AG09319 (cell line): ENCODE measurements around the gene CEACAM7.

ENCODE experiments used
- DNase-seq: peaks from one replicate; pipeline ENCODE4 v3.0.0-alpha.2; 2010; ENCODE audit warnings: low read depth; ENCODE audit errors: extremely low read depth
- TF ChIP-seq, protein P1 (sequence below): IDR thresholded peaks from 2 replicates; pipeline ENCODE4 v1.5.1; 2011; ENCODE audit warnings: low read depth, mild to moderate bottlenecking, inconsistent platforms, low read length, moderate library complexity

Gene CEACAM7

DNA sequence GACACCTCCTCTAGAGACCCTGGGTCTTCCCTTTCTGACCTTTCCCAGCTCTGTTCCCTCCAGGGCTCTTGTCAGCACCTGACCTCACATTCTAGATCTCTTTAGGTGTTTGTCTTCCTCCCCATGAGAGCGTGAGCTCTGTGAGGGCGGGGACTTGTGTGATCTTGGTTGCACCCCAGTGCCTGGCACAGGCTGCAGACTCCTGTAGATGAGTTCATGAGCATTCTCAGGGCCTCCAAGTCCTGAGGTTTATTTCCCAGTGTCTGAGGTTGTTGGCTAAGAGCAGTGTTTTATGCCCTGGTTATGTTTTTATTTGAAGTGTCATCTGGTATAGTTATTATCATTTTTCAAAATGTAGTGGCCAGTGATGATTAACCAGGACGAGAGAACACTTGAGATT is 61.8 kb downstream of the CEACAM7 start:
- TF ChIP-seq, protein P1, sequence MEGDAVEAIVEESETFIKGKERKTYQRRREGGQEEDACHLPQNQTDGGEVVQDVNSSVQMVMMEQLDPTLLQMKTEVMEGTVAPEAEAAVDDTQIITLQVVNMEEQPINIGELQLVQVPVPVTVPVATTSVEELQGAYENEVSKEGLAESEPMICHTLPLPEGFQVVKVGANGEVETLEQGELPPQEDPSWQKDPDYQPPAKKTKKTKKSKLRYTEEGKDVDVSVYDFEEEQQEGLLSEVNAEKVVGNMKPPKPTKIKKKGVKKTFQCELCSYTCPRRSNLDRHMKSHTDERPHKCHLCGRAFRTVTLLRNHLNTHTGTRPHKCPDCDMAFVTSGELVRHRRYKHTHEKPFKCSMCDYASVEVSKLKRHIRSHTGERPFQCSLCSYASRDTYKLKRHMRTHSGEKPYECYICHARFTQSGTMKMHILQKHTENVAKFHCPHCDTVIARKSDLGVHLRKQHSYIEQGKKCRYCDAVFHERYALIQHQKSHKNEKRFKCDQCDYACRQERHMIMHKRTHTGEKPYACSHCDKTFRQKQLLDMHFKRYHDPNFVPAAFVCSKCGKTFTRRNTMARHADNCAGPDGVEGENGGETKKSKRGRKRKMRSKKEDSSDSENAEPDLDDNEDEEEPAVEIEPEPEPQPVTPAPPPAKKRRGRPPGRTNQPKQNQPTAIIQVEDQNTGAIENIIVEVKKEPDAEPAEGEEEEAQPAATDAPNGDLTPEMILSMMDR = no peak
- no peak for DNase-seq

DNA sequence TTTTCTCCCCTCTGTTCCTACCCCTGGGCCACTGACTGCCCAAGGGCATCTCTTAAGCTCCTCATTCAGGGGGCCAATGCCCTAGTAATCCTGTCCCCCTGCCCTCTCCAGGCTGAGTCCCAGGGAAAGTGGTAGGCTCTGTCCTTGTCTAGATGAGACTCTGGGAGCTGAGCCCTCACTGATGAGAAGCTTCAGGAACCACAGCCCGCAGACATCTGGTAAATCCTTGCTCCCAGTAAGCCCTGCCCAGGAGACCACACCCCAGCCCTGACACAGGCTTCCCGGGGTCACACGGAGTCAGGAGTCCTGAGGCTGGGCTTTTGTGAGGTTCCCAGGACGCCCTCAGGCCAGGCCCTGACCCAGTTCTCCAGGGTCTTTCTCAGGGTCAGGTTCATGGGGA is 63.1 kb downstream of the CEACAM7 start:
- TF ChIP-seq, protein P1 = no peak
- DNase-seq = no peak

DNA sequence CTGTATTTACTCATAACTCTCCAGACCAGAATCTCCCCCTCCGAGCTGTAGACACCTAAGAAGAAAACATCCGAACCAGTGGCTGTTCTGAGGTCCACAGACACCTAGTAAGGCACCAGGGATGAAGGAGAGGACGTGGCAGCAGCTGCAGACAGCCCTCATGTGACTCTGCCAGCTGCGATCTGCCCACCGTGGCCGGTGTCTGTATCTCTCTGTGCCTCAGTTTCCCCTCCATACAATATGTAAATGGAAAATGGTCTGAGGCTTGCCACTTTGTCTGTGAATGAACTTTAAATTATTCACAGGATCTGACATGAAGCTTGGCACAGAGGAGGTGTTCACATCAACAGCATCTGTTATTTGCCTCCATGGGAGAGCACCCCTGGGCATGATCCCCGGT is 63.6 kb downstream of the CEACAM7 start:
- TF ChIP-seq, protein P1 = no peak
- DNase-seq = no peak

DNA sequence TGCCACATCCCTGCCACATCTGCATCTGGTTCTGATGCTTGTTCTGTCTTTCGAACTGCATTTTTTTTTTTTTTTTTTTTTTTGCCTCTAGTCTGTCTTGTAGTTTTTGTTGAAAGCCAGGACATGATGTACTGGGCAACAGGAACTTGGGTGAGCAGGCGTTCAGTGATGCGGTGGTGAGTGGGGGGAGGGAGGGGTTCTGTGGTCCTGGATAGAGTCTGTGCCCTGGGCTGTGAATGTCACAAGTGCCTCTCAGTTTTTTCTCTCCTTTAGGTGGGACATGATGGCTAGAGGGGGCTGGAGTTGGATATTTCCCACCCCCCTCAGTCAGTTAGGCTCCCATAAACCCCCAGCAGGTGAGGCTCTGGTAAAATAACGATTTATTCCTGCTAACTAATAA is 64.7 kb downstream of the CEACAM7 start:
- DNase-seq = no peak
- TF ChIP-seq, protein P1 = no peak
